HEK293 (cell line): Measurements from ENCODE around the gene TKT.

Experiments
- CTCF ChIA-PET: fragments of 350-600 bp; formaldehyde crosslinking; extraction: SDS; loops from one replicate; lab custom pipeline; 2021; ENCODE audit warnings: antibody characterized with exemption; lab: Yijun Ruan, JAX
- POLR2A ChIA-PET: fragments of 300-600 bp; formaldehyde crosslinking; extraction: SDS; loops from one replicate; lab custom pipeline; 2020; ENCODE audit warnings: antibody characterized with exemption, inconsistent platforms; lab: Yijun Ruan, JAX
- H3K27ac ChIP-seq: fragments of 200-500 bp; sonication (Bioruptor generic); 2 replicates; pipeline ENCODE4 v1.5.1; 2014; ENCODE audit warnings: low read depth, low read length, control low read depth, inconsistent platforms; ENCODE audit errors: extremely low read depth
- H3K36me3 ChIP-seq, 2 experiments: fragments of 200-500 bp in 1 of 2; sonication (Bioruptor generic) in 1 of 2; 1 replicate in 1 of 2; 2 replicates in 1 of 2; pipeline ENCODE4 v1.5.1; 2014 to 2017; ENCODE audit warnings: inconsistent platforms in 2 of 2, low read length in 2 of 2; ENCODE audit not compliant: control insufficient read depth in 2 of 2, insufficient read depth in 1 of 2
- H3K4me1 ChIP-seq: fragments of 200-500 bp; sonication (Bioruptor generic); 2 replicates; pipeline ENCODE4 v1.5.1; 2014; ENCODE audit warnings: mild to moderate bottlenecking, low read length, inconsistent platforms; ENCODE audit not compliant: control insufficient read depth, insufficient read depth
- H3K4me3 ChIP-seq: 2 replicates; pipeline ENCODE4 v1.5.1; 2011; ENCODE audit warnings: low read depth, mild to moderate bottlenecking, control low read depth, low read length, moderate library complexity
- H3K9me3 ChIP-seq: fragments of 200-500 bp; sonication (Bioruptor generic); 2 replicates; pipeline ENCODE4 v1.5.1; 2014; ENCODE audit warnings: low read depth, low read length, inconsistent platforms; ENCODE audit not compliant: control insufficient read depth, insufficient read depth
- BCL11B ChIP-seq: fragments of 450-650 bp; formaldehyde crosslinking; IDR thresholded peaks from 2 replicates; pipeline ENCODE4 v1.5.1; 2016; ENCODE audit warnings: low read depth, missing biosample characterization, missing genetic modification characterization
- GLIS1 ChIP-seq: fragments of 450-650 bp; formaldehyde crosslinking; IDR thresholded peaks from 2 replicates; pipeline ENCODE4 v1.5.1; 2016; ENCODE audit warnings: missing biosample characterization, missing genetic modification characterization
- HOXD13 ChIP-seq: sonication (generic); formaldehyde crosslinking; IDR thresholded peaks from 2 replicates; pipeline ENCODE4 v1.8.0; 2022; ENCODE audit warnings: missing genetic modification reagents, borderline replicate concordance
- KLF8 ChIP-seq: fragments of 450-650 bp; formaldehyde crosslinking; IDR thresholded peaks from 2 replicates; pipeline ENCODE4 v1.5.1; 2016; ENCODE audit warnings: missing biosample characterization, missing genetic modification characterization
- PRDM1 ChIP-seq: fragments of 450-650 bp; formaldehyde crosslinking; IDR thresholded peaks from 2 replicates; pipeline ENCODE4; 2016; ENCODE audit warnings: missing biosample characterization, missing genetic modification characterization
- RBAK ChIP-seq: fragments of 450-650 bp; formaldehyde crosslinking; IDR thresholded peaks from 2 replicates; pipeline ENCODE4 v1.5.1; 2016; ENCODE audit warnings: missing biosample characterization, missing genetic modification characterization
- SP7 ChIP-seq: fragments of 450-650 bp; formaldehyde crosslinking; IDR thresholded peaks from 2 replicates; pipeline ENCODE4 v1.5.1; 2016; ENCODE audit warnings: missing biosample characterization, missing genetic modification characterization
- TRIM28 ChIP-seq: IDR thresholded peaks from 2 replicates; pipeline ENCODE4 v1.6.1; 2011; ENCODE audit warnings: low read length, control low read depth, borderline replicate concordance
- YY1 ChIP-seq: fragments of 450-650 bp; formaldehyde crosslinking; IDR thresholded peaks from 2 replicates; pipeline ENCODE4 v1.5.1; 2018; ENCODE audit warnings: missing biosample characterization, missing genetic modification characterization
- ZBTB1 ChIP-seq: fragments of 450-650 bp; formaldehyde crosslinking; IDR thresholded peaks from 2 replicates; pipeline ENCODE4 v1.5.1; 2016; ENCODE audit warnings: missing biosample characterization, missing genetic modification characterization
- ZEB2 ChIP-seq: fragments of 450-650 bp; formaldehyde crosslinking; IDR thresholded peaks from 2 replicates; pipeline ENCODE4 v1.5.1; 2016; ENCODE audit warnings: missing biosample characterization, missing genetic modification characterization
- ZFP37 ChIP-seq: fragments of 450-650 bp; formaldehyde crosslinking; IDR thresholded peaks from 2 replicates; pipeline ENCODE4 v1.5.1; 2016; ENCODE audit warnings: missing biosample characterization, missing genetic modification characterization
- ZFP41 ChIP-seq: fragments of 450-650 bp; formaldehyde crosslinking; IDR thresholded peaks from 2 replicates; pipeline ENCODE4 v1.5.1; 2016; ENCODE audit warnings: missing biosample characterization, missing genetic modification characterization, borderline replicate concordance
- ZFP69B ChIP-seq: fragments of 450-650 bp; formaldehyde crosslinking; IDR thresholded peaks from 2 replicates; pipeline ENCODE4 v1.5.1; 2016; ENCODE audit warnings: missing biosample characterization, missing genetic modification characterization
- ZIC2 ChIP-seq: fragments of 450-650 bp; formaldehyde crosslinking; IDR thresholded peaks from 2 replicates; pipeline ENCODE4 v1.5.1; 2016; ENCODE audit warnings: missing biosample characterization, missing genetic modification characterization
- ZNF175 ChIP-seq: fragments of 450-650 bp; formaldehyde crosslinking; IDR thresholded peaks from 2 replicates; pipeline ENCODE4 v1.5.1; 2016; ENCODE audit warnings: missing biosample characterization, missing genetic modification characterization
- ZNF280C ChIP-seq: fragments of 450-650 bp; formaldehyde crosslinking; IDR thresholded peaks from 2 replicates; pipeline ENCODE4 v1.5.1; 2016; ENCODE audit warnings: missing biosample characterization, missing genetic modification characterization
- ZNF341 ChIP-seq: fragments of 450-650 bp; formaldehyde crosslinking; IDR thresholded peaks from 2 replicates; pipeline ENCODE4; 2016; ENCODE audit warnings: low read depth, missing biosample characterization, missing genetic modification characterization
- ZNF391 ChIP-seq: fragments of 450-650 bp; formaldehyde crosslinking; IDR thresholded peaks from 2 replicates; pipeline ENCODE4 v1.5.1; 2016; ENCODE audit warnings: low read depth, missing biosample characterization, missing genetic modification characterization, borderline replicate concordance
- ZNF600 ChIP-seq: fragments of 450-650 bp; formaldehyde crosslinking; IDR thresholded peaks from 2 replicates; pipeline ENCODE4 v1.5.1; 2016; ENCODE audit warnings: missing biosample characterization, missing genetic modification characterization
- ZNF623 ChIP-seq: fragments of 450-650 bp; formaldehyde crosslinking; IDR thresholded peaks from 2 replicates; pipeline ENCODE4 v1.5.1; 2016; ENCODE audit warnings: missing biosample characterization, missing genetic modification characterization
- ZNF747 ChIP-seq: fragments of 450-650 bp; formaldehyde crosslinking; IDR thresholded peaks from 2 replicates; pipeline ENCODE4 v1.5.1; 2016; ENCODE audit warnings: missing biosample characterization, missing genetic modification characterization
- ZSCAN16 ChIP-seq: fragments of 450-650 bp; formaldehyde crosslinking; IDR thresholded peaks from 2 replicates; pipeline ENCODE4 v1.5.1; 2016; ENCODE audit warnings: missing biosample characterization, missing genetic modification characterization
- ZXDB ChIP-seq: fragments of 450-650 bp; formaldehyde crosslinking; IDR thresholded peaks from 2 replicates; pipeline ENCODE4 v1.5.1; 2016; ENCODE audit warnings: missing biosample characterization, missing genetic modification characterization
- TF ChIP-seq, protein P1 (sequence below): fragments of 450-650 bp; formaldehyde crosslinking; IDR thresholded peaks from 2 replicates; pipeline ENCODE4 v1.5.1; 2017; ENCODE audit warnings: missing biosample characterization, mild to moderate bottlenecking, missing genetic modification characterization, moderate library complexity
- TF ChIP-seq, protein P2 (sequence below): fragments of 450-650 bp; formaldehyde crosslinking; IDR thresholded peaks from 2 replicates; pipeline ENCODE4 v1.5.1; 2016; ENCODE audit warnings: missing biosample characterization, missing genetic modification characterization
- TF ChIP-seq, protein P3 (sequence below): fragments of 450-650 bp; formaldehyde crosslinking; IDR thresholded peaks from 2 replicates; pipeline ENCODE4 v1.5.1; 2016; ENCODE audit warnings: missing biosample characterization, missing genetic modification characterization

Gene TKT

GRCh38 chr3:53236112-53236841, 19.5 kb downstream of the TKT start:
- Histone ChIP-seq H3K9me3 (no peaks in the 10 kb centered on the region), H3K4me1 (no peaks in the 10 kb centered on the region), H3K27ac (no peak overlapping the region; the same call in 1 of the 2 replicates), H3K36me3 (peaks cover 0 to 93% of the 10 kb centered on the region in 2 experiments; a peak in 1 of 3 replicates), H3K4me3 (no peak overlapping the region)
- ChIA-PET POLR2A (no interaction called here), CTCF (no interaction called here)
- TF ChIP-seq ZNF341 (tag by site-specific recombination) (peak; percentile 58; the same call in 1 of the 2 replicates), RBAK (tag by site-specific recombination) (no peak), SP7 (tag by site-specific recombination) (0 out of 2 replicates have a peak, but pooled peaks have one; percentile 13), ZIC2 (peak; percentile 93), ZNF600 (0 out of 2 replicates have a peak, but pooled peaks have one; percentile 24), GLIS1 (tag by site-specific recombination) (peak; percentile 65; the same call in 1 of the 2 replicates), ZSCAN16 (no peak)
- TF ChIP-seq, protein P1, sequence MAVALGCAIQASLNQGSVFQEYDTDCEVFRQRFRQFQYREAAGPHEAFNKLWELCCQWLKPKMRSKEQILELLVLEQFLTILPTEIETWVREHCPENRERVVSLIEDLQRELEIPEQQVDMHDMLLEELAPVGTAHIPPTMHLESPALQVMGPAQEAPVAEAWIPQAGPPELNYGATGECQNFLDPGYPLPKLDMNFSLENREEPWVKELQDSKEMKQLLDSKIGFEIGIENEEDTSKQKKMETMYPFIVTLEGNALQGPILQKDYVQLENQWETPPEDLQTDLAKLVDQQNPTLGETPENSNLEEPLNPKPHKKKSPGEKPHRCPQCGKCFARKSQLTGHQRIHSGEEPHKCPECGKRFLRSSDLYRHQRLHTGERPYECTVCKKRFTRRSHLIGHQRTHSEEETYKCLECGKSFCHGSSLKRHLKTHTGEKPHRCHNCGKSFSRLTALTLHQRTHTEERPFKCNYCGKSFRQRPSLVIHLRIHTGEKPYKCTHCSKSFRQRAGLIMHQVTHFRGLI (tag by site-specific recombination), result peak; percentile 36; the same call in 1 of the 2 replicates

- ChIA-PET POLR2A (no interaction called here), CTCF (no interaction called here)
- H3K36me3 ChIP-seq, result peaks cover 0 to 93% of the 10 kb centered on the region in 2 experiments; a peak in 1 of 3 replicates
These were observed 20.3 kb downstream of the TKT start for GRCh38 chr3:53235545-53235944.

More at GRCh38 chr3:53235545-53235944, 20.3 kb downstream of the TKT start:
- H3K27ac ChIP-seq, result no peak overlapping the region
- no peaks in the 10 kb centered on the region for H3K4me1 ChIP-seq
- H3K4me3 ChIP-seq, result no peak overlapping the region
- no peak for TF ChIP-seq ZNF280C (tag by site-specific recombination)
- TF ChIP-seq ZFP41 (tag by site-specific recombination), result no peak
- TF ChIP-seq HOXD13, result no peak
- no peak for TF ChIP-seq YY1
- no peak for TF ChIP-seq ZNF391
- TF ChIP-seq ZNF747 (tag by site-specific recombination), result no peak
- TF ChIP-seq ZNF175 (tag by site-specific recombination), result no peak
- TF ChIP-seq PRDM1, result no peak
- TF ChIP-seq BCL11B (tag by site-specific recombination), result no peak
- no peak for TF ChIP-seq ZFP69B (tag by site-specific recombination)
- TF ChIP-seq, protein P2, sequence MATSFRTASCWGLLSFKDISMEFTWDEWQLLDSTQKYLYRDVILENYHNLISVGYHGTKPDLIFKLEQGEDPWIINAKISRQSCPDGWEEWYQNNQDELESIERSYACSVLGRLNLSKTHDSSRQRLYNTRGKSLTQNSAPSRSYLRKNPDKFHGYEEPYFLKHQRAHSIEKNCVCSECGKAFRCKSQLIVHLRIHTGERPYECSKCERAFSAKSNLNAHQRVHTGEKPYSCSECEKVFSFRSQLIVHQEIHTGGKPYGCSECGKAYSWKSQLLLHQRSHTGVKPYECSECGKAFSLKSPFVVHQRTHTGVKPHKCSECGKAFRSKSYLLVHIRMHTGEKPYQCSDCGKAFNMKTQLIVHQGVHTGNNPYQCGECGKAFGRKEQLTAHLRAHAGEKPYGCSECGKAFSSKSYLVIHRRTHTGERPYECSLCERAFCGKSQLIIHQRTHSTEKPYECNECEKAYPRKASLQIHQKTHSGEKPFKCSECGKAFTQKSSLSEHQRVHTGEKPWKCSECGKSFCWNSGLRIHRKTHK (tag by site-specific recombination), result no peak
- TF ChIP-seq ZXDB (tag by site-specific recombination), result no peak
- no peak for TF ChIP-seq TRIM28
- no peak for TF ChIP-seq ZNF600
- no peak for TF ChIP-seq ZFP37
- no peak for TF ChIP-seq ZBTB1
- TF ChIP-seq, protein P3, sequence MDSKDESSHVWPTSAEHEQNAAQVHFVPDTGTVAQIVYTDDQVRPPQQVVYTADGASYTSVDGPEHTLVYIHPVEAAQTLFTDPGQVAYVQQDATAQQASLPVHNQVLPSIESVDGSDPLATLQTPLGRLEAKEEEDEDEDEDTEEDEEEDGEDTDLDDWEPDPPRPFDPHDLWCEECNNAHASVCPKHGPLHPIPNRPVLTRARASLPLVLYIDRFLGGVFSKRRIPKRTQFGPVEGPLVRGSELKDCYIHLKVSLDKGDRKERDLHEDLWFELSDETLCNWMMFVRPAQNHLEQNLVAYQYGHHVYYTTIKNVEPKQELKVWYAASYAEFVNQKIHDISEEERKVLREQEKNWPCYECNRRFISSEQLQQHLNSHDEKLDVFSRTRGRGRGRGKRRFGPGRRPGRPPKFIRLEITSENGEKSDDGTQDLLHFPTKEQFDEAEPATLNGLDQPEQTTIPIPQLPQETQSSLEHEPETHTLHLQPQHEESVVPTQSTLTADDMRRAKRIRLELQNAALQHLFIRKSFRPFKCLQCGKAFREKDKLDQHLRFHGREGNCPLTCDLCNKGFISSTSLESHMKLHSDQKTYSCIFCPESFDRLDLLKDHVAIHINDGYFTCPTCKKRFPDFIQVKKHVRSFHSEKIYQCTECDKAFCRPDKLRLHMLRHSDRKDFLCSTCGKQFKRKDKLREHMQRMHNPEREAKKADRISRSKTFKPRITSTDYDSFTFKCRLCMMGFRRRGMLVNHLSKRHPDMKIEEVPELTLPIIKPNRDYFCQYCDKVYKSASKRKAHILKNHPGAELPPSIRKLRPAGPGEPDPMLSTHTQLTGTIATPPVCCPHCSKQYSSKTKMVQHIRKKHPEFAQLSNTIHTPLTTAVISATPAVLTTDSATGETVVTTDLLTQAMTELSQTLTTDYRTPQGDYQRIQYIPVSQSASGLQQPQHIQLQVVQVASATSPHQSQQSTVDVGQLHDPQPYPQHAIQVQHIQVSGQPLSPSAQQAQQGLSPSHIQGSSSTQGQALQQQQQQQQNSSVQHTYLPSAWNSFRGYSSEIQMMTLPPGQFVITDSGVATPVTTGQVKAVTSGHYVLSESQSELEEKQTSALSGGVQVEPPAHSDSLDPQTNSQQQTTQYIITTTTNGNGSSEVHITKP, result no peak
- TF ChIP-seq ZNF623, result no peak
- TF ChIP-seq KLF8 (tag by site-specific recombination), result no peak
- TF ChIP-seq ZEB2, result no peak
- no peaks in the 10 kb centered on the region for H3K9me3 ChIP-seq
